HG03521 (cell line): Measurements from ENCODE around the gene TM9SF1.
A peak's percentile ranks its signal among the peaks of the same experiment; 100 is the strongest.

Source experiments
- ATAC-seq: cut with Tn5 transposase; IDR thresholded peaks from one replicate; pipeline ENCODE4 v1.9.1; 2021; ENCODE audit warnings: mild to moderate bottlenecking, moderate library complexity; ENCODE audit not compliant: unreplicated experiment

TM9SF1 gene, protein sequence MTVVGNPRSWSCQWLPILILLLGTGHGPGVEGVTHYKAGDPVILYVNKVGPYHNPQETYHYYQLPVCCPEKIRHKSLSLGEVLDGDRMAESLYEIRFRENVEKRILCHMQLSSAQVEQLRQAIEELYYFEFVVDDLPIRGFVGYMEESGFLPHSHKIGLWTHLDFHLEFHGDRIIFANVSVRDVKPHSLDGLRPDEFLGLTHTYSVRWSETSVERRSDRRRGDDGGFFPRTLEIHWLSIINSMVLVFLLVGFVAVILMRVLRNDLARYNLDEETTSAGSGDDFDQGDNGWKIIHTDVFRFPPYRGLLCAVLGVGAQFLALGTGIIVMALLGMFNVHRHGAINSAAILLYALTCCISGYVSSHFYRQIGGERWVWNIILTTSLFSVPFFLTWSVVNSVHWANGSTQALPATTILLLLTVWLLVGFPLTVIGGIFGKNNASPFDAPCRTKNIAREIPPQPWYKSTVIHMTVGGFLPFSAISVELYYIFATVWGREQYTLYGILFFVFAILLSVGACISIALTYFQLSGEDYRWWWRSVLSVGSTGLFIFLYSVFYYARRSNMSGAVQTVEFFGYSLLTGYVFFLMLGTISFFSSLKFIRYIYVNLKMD

GRCh38 chr14:24195186-24196070, at the start of gene TM9SF1:
Gene TM9SF1, minus strand, starts transcription at chr14:24195441. Its CDS starts 422 bp downstream, at chr14:24195019.
- peak; percentile 76 for ATAC-seq

DNA sequence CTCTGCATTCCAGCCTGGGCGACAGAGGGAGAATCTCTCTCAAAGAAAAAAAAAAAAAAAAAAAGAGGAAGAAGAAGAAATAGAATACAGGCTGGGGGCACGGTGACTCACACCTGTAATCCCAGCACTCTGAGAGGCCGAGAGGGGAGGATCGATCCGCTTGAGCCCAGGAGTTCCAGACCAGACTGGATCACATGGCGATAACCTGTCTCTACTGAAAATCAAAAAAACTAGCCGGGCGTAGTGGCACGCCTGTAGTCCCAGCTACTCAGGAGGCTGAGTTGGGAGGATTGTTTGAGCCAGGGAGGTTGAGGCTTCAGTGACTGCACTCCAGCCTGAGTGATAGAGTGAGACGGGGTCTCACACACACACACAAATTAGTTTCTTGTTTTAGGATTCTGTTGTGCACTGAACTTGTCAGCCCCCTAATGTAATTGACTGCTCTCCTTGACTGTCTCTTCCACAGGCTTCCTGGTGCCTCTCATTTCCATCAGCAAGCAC, 48.1 kb upstream of the TM9SF1 start:
- ATAC-seq = no peak

- peak; percentile 72 for ATAC-seq
These were observed 46.7 kb upstream of the TM9SF1 start for GRCh38 chr14:24241829-24242443.

GRCh38 chr14:24240110-24240918, 45.1 kb upstream of the TM9SF1 start:
- ATAC-seq = no peak

GRCh38 chr14:24238527-24239037, 43.3 kb upstream of the TM9SF1 start:
- no peak for ATAC-seq

GRCh38 chr14:24238123-24238522, 42.9 kb upstream of the TM9SF1 start:
- no peak for ATAC-seq

DNA sequence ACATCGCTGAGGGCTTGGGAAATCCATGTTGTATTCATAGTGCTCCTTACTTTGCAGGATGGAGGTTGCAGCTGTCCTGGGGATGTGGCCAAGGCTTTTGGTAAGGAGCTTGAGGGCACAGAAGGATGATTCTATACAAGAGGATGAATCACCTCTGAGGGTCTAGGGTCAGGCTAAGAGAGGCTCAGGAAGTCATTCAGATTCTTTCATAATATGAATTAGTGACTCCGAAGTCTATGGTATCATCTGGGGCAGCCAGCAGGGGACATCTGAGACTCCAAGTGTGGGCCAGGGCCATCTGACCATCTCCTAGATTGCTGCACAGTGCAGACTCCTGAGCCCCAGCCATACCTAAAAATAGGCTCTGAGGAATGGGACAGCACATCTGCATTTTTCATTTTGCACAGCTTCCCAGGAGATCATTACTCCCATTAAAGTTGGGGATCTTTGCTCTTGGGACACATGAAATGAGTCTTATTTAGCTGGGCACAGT, 42.3 kb upstream of the TM9SF1 start:
- ATAC-seq = no peak

DNA sequence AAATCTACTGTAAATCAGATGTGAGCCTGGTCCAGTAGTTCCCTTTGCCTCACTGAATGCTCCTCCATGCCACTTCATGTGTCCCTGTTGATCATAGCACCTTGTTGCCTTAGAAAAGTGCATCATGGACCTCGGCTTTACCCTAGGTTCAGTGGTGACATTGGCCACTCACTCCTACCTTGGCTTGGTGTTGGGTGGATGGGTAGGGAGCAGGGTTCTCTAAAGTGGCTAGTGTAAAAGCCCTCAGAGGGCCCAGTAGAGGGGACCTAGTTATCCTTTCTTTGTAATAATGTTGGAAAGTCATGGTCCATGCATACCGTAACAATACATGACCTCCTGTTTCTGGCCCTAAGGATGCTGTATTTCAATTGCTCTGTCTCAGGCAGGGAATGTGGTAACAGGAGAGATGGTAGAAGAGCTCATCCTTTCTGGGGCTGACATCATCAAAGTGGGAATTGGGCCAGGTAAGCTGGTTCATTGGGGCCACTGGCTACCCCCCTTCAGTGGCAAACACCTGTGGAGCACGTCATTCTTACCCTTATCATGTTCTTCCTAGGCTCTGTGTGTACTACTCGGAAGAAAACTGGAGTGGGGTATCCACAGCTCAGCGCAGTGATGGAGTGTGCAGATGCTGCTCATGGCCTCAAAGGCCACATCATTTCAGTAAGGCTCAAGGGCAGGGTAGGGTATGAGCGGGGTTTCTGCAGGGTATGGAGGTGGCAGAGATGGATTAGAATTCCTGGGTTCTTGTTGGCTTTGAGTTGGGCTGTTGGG, 41.6 kb upstream of the TM9SF1 start:
- ATAC-seq = no peak

- no peak for ATAC-seq
These were observed 40.8 kb upstream of the TM9SF1 start for GRCh38 chr14:24235804-24236688.

DNA sequence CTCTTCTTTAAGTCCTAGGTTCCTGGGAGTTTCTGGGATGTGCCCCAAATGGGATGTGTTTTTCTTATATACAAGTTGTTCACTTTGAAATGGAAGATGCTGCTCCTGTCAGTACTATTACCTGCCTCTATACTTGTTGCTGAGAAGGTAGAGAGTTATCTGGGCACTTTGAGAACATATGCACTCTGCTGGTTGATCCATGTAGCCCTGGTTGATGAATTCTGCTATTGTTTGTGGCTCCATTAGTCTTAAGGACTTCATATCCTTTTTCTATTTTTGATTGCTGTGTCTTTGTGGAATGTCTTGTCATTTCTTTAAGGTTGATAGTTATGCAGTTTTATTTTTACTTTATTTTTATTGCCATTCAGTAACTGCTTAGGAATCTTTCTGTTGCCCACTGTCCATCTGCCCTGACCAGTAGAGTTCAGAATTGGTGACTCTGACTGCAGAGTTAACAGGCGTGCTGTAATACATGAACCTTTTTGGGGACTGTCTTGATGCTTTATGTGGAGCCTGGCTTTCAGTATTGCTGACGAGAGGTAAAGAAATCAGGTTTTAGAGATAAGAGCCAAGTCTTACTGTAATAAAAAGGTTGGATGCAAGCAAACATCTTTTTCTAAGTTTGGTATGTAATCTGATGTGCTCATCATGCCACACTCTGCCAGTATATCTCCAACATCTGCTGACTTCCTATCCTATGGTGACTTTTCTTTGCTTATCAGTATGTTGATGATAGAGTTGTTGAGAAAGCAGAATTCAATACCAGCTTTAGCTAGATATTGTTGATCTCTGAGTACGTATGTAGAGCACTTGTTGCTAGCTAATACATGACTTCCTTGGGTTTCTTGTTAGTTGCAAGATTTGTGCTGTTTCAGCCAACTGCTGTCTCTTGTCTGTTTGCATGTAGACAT, 39.1 kb upstream of the TM9SF1 start:
- no peak for ATAC-seq

- no peak for ATAC-seq
These were observed 38.3 kb upstream of the TM9SF1 start for GRCh38 chr14:24233538-24233866.

GRCh38 chr14:24232645-24233537, 37.6 kb upstream of the TM9SF1 start, which contains the start of gene GMPR2:
Gene GMPR2, plus strand, starts transcription at chr14:24232929. Its CDS starts 325 bp downstream, at chr14:24233254.
- peak; percentile 42 for ATAC-seq

DNA sequence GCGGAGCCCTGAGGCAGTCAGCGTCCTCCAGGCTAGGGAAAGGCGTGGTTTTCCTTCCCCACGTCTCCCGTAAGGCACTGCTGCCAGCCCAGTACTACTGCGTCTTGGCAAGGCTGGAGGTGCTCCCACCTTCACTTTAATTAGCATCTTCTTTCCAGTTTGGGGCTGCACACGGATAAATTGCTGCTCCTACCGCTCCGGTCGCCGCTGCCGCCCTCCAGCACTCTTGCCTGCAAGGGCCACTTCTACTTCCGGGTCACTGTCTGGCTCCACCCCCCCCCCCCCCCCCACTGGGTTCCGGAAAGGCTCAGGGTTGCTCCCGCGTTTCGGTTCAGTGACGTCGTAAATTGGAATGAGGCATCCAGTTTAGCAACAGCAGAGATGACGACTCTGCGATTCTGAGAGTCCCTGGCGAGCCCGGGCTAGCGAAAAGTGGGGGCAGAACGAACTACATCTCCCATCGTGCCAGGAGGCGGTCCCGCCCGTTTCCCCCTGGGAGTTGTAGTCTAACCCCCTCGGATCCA, 36.9 kb upstream of the TM9SF1 start, which contains the start of gene NEDD8:
Gene NEDD8 (minus strand): TSS at position 247 of the 524 bp plus-strand sequence. CDS start 100 bp downstream, at position 147.
- ATAC-seq = peak; percentile 65

DNA sequence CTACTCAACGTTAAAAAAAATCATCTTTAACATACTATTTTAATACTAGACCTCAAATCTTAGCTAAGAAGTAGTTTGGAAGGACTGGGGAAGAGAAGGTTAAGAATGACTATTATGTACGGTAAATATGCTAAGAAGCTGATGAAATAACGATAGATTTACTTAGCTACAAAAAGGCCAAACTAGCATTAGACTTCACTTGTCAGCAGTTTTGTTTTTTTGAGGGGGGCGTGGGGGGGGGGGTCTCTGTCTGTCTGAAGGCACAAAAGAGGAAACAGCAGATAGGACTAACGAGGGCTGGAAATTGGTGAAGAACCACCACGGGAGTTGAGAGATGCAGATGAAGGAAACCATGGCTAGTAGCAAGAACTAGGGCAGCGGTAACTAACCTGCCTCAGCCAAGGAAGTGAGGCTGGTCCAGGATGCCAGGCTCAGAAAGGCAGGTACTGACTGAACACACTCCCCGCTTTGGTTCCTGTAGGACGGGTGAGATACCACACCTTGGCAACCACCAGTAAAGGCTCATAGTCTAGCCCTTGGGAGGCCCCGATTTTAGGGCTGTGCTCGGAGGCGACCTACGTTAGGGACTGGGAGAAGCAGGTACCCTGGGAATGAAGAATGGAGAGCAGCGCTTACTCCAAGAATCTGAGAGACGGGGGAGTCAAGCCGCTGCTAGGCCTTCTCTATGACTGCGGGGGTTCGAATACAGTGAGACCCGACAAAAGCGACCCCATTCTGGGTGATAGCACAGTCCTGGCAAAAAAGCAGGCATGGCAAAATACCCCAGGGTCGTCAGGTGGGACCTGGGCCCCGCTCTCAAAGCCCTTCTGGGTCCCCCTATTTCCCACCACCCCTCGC, 36.3 kb upstream of the TM9SF1 start:
- no peak for ATAC-seq
